ENCODE data around the gene ADIPOR2. TPM values are rescaled to one million over a fixed set of nuclear protein-coding genes. Genes with fewer than 3 reads are reported as not detected.

The ADIPOR2 gene
- total and polyA plus RNA-seq, 10 of the 15 experiments (the other 5 are each of a cell fraction or from before 2014, with no cell fraction given): 8.6 to 65.0 (median 38.0) TPM

GRCh38 chr12:1643043-1643442, 47.8 kb upstream of the ADIPOR2 start:
- in situ Hi-C loops (cut with MboI) (loop anchor here (10.0 kb wide), 1 partner anchor 942 kb away; no protein-coding TSS in a partner anchor), intact Hi-C loops (cut with micrococcal nuclease; ENCODE audit: unreplicated experiment) (no loop called here)
- Histone ChIP-seq H3K27me3 (replicated peaks in 1 of 2; ENCODE audit: control insufficient read depth in 2 of 2, insufficient read depth in 2 of 2, low read length in 1 of 2) (no peaks in the 10 kb centered on the region), H3K9ac (ENCODE audit: control insufficient read depth, insufficient read depth, low read length) (no peak overlapping the region), H2AFZ (ENCODE audit: control insufficient read depth, low read depth, low read length) (no peak overlapping the region), H3K27ac (ENCODE audit: control insufficient read depth, insufficient read depth) (no peak overlapping the region), H3K9me3 (replicated peaks; ENCODE audit: control insufficient read depth, insufficient read depth, low read length) (no peaks in the 10 kb centered on the region), H3K79me2 (ENCODE audit: control insufficient read depth, insufficient read depth, low read length) (no peaks in the 10 kb centered on the region), H3K4me2 (ENCODE audit: control insufficient read depth, insufficient read depth) (no peak overlapping the region), H4K20me1 (ENCODE audit: control insufficient read depth, insufficient read depth) (no peaks in the 10 kb centered on the region), H3K4me3 (no peak overlapping the region), H3K4me1 (ENCODE audit: control insufficient read depth, insufficient read depth, low read length) (no peaks in the 10 kb centered on the region), H3K36me3 (ENCODE audit: control insufficient read depth in 2 of 2, insufficient read depth in 2 of 2, low read length in 1 of 2) (no peaks in the 10 kb centered on the region)
- ChIA-PET CTCF (interaction anchor here (0.6 to 20.1 kb wide), 4 partner anchors 10 to 297 kb away, joined by 3 to 434 read pairs (median 8); no protein-coding TSS in a partner anchor), POLR2A (no interaction called here), RAD21 (ENCODE audit: unreplicated experiment) (interaction anchor here (0.6 to 0.8 kb wide), 2 partner anchors 8 to 125 kb away, joined by 3 to 4 read pairs; no protein-coding TSS in a partner anchor), SMC1A (ENCODE audit: uncharacterized antibody, unreplicated experiment) (interaction anchor here (1.5 kb wide), 1 partner anchor 148 kb away, joined by 7 read pairs; no protein-coding TSS in a partner anchor)
- 97% methylated on average over 9 of the region's 9 CpGs for WGBS (ENCODE audit: insufficient coverage, insufficient replicate concordance, low lambda C conversion rate, missing lambda C conversion rate)
- DNase-seq (ENCODE audit: low read depth, low spot score) (no peak), ATAC-seq (no peak), FAIRE-seq (no peak)
- TF ChIP-seq POLR2AphosphoS5 (IDR thresholded peaks at IDR 0.05; ENCODE audit: low read length) (no peak), TCF3 (IDR thresholded peaks at IDR 0.05; ENCODE audit: borderline replicate concordance, insufficient read depth, low read depth, low read length) (no peak), SMARCA5 (IDR thresholded peaks at IDR 0.05) (no peak), MAX (IDR thresholded peaks at IDR 0.05; ENCODE audit: low read depth, low read length) (no peak), EGR1 (IDR thresholded peaks at IDR 0.05; ENCODE audit: borderline replicate concordance in 1 of 2, low read depth in 2 of 2, low read length in 2 of 2) (no peak), STAT3 (IDR thresholded peaks at IDR 0.05; ENCODE audit: low read depth, low read length) (no peak), CBX3 (IDR thresholded peaks at IDR 0.05; ENCODE audit: borderline replicate concordance, low read depth) (no peak), SRF (IDR thresholded peaks at IDR 0.05; ENCODE audit: low read depth in 2 of 2, low read length in 2 of 2) (no peak), NFYA (IDR thresholded peaks at IDR 0.05; ENCODE audit: borderline replicate concordance, low read depth, low read length) (no peak), CHD1 (IDR thresholded peaks at IDR 0.05; ENCODE audit: low read depth, low read length) (no peak), IRF4 (IDR thresholded peaks at IDR 0.05; ENCODE audit: low read depth, low read length) (no peak), ETV6 (conservative IDR thresholded peaks at IDR 0.05 in 1 of 2, IDR thresholded peaks at IDR 0.05 in 1 of 2; ENCODE audit: borderline replicate concordance in 1 of 2, low read depth in 1 of 2) (no peak), BACH1 (IDR thresholded peaks at IDR 0.05; ENCODE audit: borderline replicate concordance) (no peak), HCFC1 (IDR thresholded peaks at IDR 0.05; ENCODE audit: low read length) (no peak), ATF7 (IDR thresholded peaks at IDR 0.05; ENCODE audit: low read depth) (no peak), HDAC2 (IDR thresholded peaks at IDR 0.05) (no peak), SIN3A (IDR thresholded peaks at IDR 0.05; ENCODE audit: low read depth, low read length) (no peak), SIX5 (IDR thresholded peaks at IDR 0.05; ENCODE audit: low read depth, low read length, severe bottlenecking) (no peak)
- BruUV-seq (replicated peaks): no TSS peak

Data from GM12878 (cell line).